Endothelial cell of umbilical vein (primary cell): ENCODE data around the gene TAF6.

Source experiments
- EZH2 ChIP-seq: IDR thresholded peaks from 2 replicates; pipeline ENCODE4 v1.6.1; 2012; ENCODE audit warnings: borderline replicate concordance, low read depth, mild to moderate bottlenecking, moderate library complexity, low read length, inconsistent platforms; ENCODE audit not compliant: severe bottlenecking
- FOS ChIP-seq: IDR thresholded peaks from 2 replicates; pipeline ENCODE4 v1.6.1; 2011; ENCODE audit warnings: mild to moderate bottlenecking, low read length, moderate library complexity, borderline replicate concordance; ENCODE audit not compliant: insufficient read depth
- GATA2 ChIP-seq: IDR thresholded peaks from 2 replicates; pipeline ENCODE4 v1.7.0; 2011; ENCODE audit warnings: low read depth, mild to moderate bottlenecking, moderate library complexity, mixed read lengths, low read length; ENCODE audit not compliant: insufficient read length, insufficient read depth
- JUN ChIP-seq: IDR thresholded peaks from 2 replicates; pipeline ENCODE4 v1.6.1; 2011; ENCODE audit warnings: borderline replicate concordance, low read depth; ENCODE audit not compliant: insufficient read length, insufficient read depth
- MYC ChIP-seq: IDR thresholded peaks from one replicate; pipeline ENCODE4 v1.6.1; 2011; ENCODE audit warnings: mild to moderate bottlenecking, low read depth, low read length
- POLR2A ChIP-seq: IDR thresholded peaks from 2 replicates; pipeline ENCODE4 v1.6.1; 2012; ENCODE audit warnings: low read depth, mild to moderate bottlenecking, control low read depth, low read length
- POLR2AphosphoS5 ChIP-seq: IDR thresholded peaks from 2 replicates; pipeline ENCODE4 v1.6.1; 2012; ENCODE audit warnings: low read depth, mild to moderate bottlenecking, control low read depth, low read length, moderate library complexity; ENCODE audit not compliant: insufficient read depth
- TF ChIP-seq, protein P1 (sequence below), 2 donors: IDR thresholded peaks; 1 replicate in 1 of 2; 2 replicates in 1 of 2; pipeline ENCODE4 v1.5.1; 2011; ENCODE audit warnings: low read length in 2 of 2, mild to moderate bottlenecking in 2 of 2, moderate library complexity in 2 of 2, control low read depth in 1 of 2, inconsistent platforms in 1 of 2, low read depth in 1 of 2; ENCODE audit not compliant: insufficient read depth in 1 of 2; ENCODE audit errors: extremely low read depth in 1 of 2
- TF ChIP-seq, protein P2 (sequence below): IDR thresholded peaks from 2 replicates; pipeline ENCODE4 v1.6.1; 2011; ENCODE audit not compliant: insufficient read depth, insufficient read length

DNA sequence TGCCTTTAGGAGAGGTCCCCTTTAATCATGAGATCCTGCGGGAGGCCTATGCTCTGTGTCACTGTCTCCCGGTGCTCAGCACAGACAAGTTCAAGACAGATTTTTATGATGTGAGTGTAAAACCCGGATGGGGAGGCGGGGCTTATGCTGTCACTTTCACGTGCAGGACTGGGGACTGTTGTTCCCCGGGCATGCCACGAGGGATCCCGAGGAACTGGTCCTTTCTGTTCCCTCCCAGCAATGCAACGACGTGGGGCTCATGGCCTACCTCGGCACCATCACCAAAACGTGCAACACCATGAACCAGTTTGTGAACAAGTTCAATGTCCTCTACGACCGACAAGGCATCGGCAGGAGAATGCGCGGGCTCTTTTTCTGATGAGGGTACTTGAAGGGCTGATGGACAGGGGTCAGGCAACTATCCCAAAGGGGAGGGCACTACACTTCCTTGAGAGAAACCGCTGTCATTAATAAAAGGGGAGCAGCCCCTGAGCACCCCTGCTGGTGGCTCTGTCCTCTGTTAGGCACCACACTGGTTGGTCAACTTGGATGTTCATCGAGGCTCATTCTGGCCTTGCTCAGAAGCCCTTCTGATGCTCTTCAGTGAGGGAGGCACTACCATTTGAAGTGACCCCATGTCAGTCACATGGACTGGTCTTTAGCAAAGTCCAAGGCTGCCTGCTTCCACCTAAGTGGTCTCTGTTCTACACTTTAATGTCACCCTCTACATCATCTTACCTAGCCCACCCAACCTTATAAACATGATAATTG is 27.6 kb downstream of the TAF6 start:
- TF ChIP-seq POLR2A (peak; percentile 15), GATA2 (no peak), EZH2 (no peak), POLR2AphosphoS5 (no peak), JUN (no peak), MYC (no peak), FOS (no peak)
- TF ChIP-seq, protein P1, sequence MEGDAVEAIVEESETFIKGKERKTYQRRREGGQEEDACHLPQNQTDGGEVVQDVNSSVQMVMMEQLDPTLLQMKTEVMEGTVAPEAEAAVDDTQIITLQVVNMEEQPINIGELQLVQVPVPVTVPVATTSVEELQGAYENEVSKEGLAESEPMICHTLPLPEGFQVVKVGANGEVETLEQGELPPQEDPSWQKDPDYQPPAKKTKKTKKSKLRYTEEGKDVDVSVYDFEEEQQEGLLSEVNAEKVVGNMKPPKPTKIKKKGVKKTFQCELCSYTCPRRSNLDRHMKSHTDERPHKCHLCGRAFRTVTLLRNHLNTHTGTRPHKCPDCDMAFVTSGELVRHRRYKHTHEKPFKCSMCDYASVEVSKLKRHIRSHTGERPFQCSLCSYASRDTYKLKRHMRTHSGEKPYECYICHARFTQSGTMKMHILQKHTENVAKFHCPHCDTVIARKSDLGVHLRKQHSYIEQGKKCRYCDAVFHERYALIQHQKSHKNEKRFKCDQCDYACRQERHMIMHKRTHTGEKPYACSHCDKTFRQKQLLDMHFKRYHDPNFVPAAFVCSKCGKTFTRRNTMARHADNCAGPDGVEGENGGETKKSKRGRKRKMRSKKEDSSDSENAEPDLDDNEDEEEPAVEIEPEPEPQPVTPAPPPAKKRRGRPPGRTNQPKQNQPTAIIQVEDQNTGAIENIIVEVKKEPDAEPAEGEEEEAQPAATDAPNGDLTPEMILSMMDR (IDR thresholded peaks at IDR 0.05; ENCODE audit: extremely low read depth in 1 of 2, insufficient read depth in 1 of 2, low read depth in 1 of 2, low read length in 2 of 2), result peak in 1 of 2 donors; percentile 2
- TF ChIP-seq, protein P2, sequence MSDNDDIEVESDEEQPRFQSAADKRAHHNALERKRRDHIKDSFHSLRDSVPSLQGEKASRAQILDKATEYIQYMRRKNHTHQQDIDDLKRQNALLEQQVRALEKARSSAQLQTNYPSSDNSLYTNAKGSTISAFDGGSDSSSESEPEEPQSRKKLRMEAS, result no peak
